NCI-H2227 treated with DMSO at 0.1 percent for 48 hours (cell line): ENCODE results near the gene PARD6B.
"Not testable (repeated sequence)": the region's sequence is repeated elsewhere in the genome, so short reads cannot be mapped to it uniquely, and the experiment has no call there.

Source experiments
- DNase-seq: peaks from one replicate; lab custom pipeline; 2025; lab: John Stamatoyannopoulos, UW

Gene PARD6B

DNA sequence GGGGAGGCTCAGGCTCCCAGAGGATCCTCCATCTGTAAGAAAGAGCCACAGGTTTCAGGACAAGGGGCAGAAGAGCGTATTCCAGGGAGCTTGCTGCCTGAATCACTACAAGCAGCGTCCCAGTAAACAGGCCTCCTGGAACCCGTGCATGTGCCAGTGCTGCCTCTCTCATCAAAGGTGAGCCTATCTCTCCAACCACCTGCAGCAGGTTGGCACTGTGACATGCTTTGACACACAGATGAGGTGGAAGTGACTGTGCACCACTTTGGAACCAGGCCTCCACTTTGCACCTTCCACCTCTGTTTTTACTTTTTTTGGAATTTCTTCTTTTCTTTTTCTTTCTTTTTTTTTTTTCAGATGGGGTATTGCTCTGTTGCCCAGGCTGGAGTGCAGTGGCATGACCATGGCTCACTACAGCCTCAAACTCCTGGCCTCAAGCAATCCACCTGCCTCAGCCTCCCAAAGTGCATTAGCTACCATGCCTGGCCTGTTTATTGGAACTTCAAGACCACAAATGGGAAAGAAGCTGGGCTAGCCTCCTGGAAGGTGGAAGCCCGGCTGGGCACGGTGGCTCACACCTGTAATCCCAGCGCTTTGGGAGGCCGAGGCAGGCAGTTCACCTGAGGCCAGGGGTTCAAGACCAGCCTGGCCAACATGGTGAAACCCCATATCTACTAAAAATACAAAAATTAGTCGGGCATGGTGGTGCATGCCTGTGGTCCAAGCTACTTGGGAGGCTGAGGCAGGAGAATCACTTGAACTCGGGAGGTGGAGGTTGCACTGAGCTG, 27.5 kb upstream of the PARD6B start:
- not testable (repeated sequence) for DNase-seq

DNA sequence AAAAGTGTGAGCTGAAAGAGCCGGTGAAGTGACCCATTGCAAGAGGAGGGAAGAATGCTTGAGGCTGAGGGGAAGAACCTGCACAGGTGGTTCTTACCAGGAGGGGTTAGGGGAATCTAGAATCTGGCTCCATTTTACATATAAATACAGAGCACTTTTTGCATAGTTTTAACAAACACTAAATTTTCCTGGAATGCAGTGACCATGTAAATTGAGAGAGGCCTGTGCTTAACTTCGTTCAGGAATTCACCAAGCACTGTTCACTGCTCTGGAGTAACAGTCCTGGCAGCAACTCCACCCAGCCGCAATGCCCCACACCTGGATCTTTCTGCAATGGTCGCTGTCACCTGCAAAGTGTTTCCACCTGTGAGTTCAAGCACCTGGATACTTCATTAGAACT, 26.9 kb upstream of the PARD6B start:
- DNase-seq = no peak

DNA sequence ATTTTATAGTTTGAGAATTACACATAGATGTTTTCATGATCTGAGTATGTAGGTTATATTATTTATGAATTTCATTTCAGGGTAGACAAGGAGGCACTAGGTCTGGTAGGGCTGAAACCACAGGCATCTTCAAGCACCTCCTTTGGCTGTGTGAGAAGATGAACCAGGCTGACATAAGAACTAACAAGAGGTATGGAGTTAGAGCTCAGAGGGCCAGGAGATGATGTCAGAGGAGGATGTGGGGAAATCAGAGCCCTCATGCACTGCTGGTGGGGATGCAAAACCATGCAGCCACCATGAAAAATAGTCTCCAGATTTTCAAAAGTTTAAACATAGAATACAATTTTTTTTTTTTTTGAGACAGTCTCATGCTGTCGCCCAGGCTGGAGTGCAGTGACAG, 26.4 kb upstream of the PARD6B start:
- no peak for DNase-seq

DNA sequence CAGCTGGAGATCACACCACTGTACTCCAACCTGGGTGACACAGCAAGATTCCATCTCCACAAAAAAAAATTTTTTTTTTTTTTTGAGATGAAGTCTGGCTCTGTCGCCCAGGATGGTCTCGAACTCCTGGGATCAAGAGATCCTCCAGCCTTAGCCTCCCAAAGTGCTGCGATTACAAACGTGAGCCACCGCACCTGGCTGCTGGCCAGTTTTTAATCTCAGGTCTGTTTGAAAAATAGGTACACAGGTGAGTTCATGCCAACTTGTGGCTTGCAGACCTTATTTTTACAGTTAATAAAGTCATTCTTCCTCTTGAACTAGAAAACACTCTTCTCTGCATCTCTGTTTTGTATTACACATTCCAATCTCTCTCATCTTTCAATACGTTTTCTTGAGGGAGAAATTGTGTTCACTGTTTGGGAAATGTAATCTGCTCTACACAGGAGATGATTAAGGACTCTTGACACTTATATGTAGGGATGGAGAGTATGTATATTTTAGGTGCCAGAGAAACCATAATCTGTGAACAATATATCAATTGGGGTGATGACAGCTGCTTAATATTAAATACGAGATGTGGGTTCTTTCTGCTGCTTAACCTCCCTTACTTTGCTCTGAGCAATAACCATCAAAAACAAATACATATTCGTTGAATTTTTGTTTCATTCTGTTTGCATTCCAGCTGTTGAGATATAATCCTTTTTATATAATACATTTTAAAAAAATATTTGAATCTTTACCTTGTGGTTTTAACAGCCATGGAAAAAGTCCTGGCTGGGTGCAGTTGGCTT, 22.3 kb upstream of the PARD6B start:
- DNase-seq = no peak

DNA sequence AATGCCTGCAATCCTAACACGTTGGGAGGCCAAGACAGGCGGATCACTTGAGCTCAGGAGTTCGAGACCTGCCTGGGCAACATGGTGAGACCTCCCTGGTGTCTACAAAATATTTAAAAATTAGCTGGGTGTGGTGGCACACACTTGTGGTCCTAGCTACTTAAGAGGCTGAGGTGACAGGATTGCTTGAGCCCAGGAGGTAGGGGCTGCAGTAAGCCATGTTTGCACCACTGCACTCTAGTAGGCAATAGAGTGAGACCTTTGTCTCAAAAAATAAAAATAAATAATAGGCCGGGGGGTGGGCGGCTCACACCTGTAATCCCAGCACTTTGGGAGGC, 21.8 kb upstream of the PARD6B start:
- DNase-seq = no peak

DNA sequence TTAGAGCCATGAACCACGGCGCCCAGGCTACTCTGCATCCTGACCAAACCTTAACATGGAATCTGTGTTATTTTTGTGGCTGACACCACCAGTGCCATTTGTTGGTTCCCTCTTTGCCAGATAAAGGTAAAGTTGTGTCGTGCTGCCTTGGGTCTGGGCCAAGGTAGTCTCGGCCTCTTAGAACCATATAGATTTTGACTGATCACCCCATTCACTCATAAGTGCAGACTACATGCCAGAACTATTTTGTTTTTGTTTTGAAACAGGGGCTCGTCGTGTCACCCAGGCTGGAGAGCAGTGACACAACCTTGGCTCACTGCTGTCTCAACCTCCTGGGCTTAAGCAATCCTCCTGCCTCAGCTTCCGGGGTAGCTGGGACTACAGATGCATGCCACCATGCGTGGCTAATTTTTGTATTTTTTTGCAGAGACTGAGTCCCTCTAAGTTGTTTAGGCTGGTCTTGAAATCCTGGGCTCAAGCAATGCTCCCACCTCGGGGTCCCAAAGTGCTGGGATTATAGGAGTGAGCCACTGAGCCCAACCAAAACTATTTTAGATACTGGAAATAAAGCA, 20.8 kb upstream of the PARD6B start:
- no peak for DNase-seq

DNA sequence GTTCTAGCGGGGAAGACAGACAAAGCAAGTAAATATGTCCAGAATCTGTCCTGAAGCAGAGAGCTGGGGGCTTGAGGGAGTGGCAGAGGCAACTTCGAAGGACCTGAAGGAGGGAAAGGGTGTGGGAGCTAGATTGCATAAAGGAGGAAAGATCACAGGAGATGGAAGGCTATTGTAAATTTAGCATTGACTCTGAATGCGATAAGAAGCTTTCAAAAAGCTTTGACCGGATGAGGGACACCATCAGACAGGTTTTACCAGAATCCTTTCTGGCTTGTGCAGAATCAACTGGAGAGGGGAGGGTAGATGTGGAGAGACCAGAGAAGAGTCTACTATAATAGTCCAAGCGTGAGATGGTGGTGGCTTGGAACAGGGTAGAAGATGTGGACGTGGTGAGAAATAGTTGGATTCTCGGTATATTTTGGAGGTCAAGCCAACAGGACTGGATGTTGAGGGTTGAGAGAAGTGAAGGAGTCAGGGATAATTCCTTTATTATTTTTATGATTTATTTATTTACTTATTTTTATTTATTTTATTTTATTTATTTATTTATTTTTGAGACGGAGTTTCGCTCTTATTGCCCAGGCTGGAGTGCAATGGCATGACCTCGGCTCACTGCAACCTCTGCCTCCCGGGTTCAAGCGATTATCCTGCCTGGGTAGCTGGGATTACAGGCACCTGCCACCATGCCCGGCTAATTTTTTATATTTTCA, 20.1 kb upstream of the PARD6B start:
- DNase-seq = no peak

DNA sequence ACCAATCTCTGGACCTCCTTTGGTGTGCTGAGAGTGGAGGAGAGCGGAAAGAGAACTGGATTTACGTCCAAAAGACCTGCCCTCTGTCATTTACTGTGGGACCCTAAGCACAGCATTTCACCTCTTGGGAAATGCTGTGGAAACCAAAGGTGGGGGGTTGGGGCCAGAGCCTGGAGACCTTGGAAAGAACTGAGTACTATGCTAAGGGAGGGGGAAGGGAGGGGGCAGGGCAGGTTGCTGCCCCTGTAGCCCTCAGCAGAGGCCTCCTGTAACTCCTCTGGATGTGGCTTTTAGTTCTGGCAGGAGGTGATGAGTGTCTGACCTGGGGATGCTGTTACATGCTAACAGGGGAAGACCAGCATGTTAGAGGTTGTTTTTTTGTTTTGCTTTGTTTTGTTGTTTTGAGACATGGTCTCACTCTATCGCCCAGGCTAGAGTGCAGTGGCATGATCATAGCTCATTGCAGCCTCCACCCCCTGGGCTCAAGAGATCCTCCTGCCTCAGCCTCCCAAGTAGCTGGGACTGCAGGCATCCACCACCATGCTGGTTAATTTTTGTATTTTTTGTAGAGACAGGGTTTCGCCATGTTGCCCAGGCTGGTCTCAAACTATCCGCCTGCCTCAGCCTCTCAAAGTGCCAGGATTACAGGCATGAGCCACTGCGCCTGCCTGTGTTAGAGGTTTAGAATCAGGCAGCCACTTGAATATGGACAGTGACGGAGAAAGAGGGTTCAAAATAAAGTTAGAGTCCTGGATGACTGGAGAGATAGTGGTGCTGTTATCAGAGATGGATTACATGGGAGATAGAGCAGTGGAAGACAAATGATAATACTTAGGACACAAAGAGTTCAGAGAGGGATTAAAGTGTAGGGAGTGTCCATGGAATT, 18.4 kb upstream of the PARD6B start:
- DNase-seq = no peak

DNA sequence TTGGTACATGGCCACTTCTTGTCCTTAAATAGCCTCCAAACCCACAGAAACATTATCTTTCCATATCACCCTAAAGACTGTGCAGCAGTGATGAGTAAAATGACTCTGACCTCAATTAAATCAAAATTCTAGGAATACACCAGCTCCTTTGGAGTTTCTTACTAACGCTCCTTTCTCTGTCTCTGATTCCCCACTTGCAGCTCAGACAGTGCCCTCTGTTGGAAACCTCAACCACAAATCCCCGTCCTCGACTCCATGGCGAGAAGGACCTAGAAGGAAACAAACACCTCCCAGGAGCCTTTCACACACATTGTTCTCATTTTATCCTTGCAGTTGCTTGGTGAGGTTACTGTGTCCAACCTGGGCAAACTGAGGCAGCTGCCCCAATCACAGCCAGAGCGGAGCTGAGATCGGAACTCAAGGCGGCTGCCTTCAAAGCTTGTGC, 17.7 kb upstream of the PARD6B start:
- DNase-seq = no peak

DNA sequence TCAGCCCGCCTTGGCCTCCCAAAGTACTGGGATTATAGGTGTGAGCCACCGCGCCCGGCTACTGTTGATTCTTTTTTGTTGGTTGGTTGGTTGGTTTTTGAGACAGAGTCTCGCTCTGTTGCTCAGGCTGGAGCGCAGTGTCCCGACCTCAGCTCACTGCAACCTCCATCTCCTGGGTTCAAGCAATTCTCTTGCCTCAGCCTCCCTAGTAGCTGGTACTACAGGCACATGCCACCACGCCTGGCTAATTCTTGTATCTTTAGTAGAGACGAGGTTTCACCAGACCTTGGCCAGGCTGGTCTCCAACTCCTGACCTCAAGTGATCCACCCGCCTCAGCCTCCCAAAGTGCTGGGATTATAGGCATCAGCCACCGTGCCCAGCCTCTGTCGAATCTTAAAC, 17.0 kb upstream of the PARD6B start:
- not testable (repeated sequence) for DNase-seq

DNA sequence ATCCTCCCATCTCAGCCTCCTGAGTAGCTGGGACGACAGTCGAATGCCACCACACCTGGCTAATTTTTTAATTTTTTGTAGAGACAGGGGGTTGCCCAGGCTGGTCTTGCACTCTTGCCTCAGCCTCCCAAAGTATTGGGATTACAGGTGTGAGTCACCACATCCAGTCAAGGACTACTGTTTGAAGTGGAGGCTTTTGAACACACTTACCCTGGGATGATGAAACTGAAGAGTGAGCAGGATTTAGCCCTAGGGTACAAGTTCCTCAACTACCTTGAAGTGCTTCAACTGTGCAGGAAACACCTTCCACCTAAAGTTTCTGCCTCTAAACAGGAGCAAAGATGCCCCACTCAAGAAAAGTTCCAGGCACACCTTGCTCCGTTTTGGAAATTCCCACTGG, 15.7 kb upstream of the PARD6B start:
- no peak for DNase-seq

DNA sequence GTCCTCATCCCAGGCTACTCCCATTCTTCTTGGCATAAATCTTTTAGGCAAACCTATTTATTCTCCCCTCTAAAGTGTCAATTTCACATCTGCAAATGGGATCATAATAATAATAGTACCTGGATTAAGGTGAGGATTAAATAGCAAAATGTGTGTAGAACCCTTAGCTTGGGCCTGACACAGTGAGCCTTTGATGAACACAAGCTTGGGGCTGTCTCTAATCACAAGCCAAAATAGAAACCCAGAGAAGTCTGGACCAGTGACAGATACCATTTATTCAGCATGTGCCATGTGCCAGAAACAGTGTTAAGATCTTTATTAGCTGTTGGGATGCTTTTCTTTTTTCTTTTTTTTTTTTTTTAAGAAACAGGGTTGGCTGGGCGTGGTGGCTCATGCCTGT, 14.9 kb upstream of the PARD6B start:
- no peak for DNase-seq

DNA sequence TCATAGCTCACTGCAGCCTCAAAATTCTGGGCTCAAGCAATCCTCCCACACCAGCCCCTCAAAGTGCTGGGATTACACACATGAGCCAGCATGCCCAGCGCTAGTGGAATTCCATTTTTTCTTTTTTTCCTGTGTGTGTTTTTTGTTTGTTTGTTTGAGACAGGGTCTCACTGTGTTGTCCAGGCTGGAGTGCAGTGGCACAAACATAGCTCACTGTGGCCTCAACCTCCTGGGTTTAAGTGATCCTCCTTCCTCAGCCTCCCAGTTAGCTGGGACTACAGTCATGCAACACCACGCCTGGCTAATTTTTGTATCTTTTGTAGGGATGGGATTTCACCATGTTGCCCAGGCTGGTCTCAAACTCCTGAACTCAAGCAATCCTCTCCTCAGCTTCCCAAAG, 14.1 kb upstream of the PARD6B start:
- DNase-seq = no peak

DNA sequence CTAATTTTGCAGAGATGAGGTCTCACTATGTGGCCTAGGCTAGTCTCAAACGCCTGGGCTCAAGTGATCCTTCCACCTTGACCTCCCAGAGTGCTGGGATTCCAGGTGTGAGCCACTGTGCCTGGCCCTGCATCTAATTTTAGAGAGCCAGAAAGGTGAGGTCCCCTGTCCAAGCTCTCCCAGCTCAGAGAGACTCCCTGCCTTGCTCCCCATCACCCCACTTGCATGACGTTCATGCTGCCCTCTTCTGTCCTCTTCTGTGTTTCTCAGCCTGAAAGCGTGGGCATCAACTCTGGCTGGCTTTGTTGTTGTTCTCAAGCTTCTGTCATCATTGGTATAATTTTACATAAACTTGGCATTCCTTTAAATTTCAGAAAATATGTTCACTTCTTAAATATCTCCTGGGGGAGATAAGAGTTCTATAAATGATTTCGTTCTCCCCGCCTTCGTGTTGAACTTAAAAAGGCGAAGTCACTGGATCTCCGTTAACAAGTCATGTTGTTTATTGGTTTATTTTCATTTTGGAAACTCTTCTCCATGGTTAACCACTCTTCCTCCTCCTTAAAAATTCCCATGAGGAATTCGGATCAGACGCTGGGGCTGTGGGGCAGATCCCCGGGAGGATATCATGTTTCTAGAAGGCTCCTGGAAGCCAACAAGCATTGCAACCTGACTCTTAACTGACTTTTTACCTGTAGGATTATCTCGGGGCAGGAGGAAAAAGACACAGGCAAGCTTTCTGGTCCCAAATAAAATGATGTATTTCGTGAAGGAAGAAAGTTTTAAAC, 13.2 kb upstream of the PARD6B start:
- no peak for DNase-seq

DNA sequence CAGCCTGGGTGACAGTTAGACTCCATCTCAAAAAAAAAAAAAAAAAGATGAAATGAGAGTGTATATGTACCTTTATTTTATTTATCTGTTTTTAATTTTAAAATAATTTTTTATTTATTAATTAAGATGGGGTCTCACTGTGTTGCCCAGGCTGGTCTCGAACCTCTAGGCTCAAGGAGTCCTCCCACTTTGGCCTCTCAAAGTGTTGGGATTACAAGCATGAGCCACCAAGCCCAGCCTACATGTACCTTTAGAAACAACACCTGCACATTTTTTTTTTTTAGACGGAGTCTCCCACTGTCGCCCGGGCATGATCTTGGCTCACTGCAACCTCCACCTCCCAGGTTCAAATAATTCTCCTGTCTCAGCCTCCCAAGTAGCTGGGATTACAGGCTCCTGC, 12.1 kb upstream of the PARD6B start:
- DNase-seq = no peak

DNA sequence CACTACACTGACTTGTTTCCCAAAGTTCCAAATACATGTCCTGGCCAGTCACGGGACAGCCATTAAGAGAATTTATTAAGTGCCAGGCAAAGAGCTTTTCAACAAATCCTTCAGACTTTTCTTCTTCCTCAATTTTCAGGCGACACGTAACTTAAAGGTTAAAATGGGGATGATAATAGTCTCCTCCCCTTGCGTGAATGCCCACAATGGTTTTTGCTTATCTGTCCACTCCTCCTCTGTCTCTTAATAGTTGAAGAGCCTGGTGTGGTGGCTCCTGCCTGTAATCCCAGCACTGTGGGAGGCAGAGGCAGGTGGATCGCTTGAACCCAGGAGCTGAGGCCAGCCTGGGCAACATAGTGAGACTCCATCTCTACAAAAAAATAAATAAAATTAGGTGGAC, 11.4 kb upstream of the PARD6B start:
- no peak for DNase-seq

DNA sequence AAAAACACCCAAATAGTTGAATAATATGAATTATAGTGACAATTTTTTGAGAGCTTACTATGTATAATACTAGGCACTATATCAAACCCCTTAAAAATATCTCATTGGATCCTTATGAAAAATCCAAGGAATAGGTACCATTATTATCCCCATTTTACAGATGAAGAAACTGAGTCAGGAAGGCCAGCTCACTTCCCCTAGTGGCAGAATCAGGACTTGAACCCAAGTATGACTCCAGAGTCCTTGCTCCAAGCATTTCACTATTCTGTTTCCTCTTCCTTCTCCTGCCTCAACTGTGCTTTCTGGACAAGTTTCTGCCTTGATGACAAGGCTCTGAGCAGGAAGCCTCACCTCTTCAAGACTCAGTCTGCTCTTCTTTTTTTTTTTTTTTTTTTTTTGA, 10.8 kb upstream of the PARD6B start:
- no peak for DNase-seq

DNA sequence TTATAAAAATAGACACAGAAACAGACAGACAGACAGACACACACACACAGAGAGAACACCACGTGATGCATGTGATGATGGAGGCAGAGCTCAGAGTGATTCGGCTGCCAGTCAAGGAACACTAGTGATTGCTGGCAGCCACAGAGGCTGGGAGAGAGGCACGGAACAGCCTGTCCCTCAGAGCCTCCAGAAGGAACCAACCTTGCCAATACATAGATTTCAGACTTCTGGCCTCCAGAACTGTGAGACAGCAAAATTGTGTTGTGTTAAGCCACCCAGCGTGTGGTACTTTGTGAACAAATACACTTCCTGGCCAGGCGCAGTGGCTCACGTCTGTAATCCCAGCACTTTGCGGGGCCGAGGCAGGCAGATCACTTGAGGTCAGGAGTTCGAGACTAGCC, 9.5 kb upstream of the PARD6B start:
- DNase-seq = no peak

DNA sequence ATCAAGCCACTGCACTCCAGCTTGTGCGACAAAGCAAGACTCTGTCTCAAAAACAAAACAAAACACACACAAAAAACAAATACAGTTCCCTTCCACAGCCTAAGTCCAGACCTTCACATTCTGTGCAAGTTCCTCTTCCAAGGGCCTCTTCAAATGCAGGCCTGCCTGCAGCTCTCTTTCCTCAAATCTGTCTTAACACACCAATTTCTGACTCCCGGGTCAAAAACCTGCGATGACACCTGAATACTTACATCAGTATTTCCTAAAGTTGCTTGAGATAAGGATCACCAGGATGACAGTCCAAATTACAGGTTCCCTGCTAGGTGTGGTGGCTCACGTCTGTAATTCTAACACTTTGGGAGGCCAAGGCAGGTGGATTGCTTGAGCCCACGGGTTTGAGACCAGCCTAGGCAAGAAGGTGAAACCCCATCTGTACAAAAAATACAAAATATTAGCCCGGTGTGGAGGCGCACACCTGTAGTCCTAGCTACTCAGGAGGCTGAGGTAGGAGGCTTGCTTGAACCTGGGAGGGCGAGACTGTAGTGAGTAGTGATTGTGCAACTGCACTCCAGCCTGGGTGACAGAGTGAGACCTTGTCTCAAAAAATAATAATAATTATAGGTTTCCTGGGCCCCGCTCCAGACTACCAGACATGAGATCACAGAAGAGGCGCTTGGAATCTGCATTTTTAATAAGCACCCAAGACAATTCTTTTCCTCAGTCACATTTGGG, 8.8 kb upstream of the PARD6B start:
- no peak for DNase-seq

DNA sequence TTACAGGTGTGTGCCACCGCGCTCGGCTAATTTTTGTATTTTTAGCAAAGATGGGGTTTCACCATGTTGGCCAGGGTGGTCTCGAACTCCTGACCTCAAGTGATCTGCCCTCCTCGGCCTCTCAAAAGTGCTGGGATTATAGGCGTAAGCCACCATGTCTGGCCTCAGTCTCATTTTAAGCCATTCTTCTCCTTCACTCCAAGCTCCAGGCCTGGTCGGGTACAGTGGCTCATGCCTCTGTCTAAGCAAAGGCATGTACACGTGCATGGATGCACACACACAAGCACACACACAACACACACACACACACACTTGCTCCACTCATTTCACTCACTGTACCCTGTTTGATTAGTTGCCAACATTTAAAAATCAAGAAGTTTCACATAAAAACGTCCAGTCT, 7.7 kb upstream of the PARD6B start:
- DNase-seq = no peak
